ENCODE results near the gene ITPR2. TPM values are rescaled to one million over a fixed set of nuclear protein-coding genes. Genes with fewer than 3 reads are reported as not detected.

ITPR2 gene
- total RNA-seq, 1 donor from 2014 or later = 48.1 TPM

DNA sequence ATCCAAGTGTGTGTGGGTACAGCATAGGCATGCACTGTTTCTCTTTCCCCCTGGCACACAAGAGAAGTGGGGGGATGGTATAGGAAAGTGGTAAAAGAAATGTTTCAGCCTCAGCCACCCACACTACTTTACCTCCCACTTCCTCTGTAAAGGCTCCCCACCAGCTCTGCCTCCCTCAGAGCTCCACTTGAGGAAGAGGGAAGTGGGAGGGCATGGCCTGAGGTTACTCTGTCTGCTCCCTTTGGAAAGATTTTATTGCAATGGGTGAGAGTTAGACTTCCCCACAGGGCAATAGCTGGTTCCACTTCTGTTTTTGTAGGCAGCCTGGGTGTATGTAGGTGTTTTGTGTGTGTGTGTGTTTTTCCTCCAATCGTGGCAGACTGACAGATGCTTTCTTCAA lies 492.3 kb downstream of the ITPR2 start:
- intact Hi-C loops (cut with DNase I) = no loop called here
- Histone ChIP-seq H3K4me1 (no peaks in the 10 kb centered on the region), H3K27ac (no peak overlapping the region), H3K4me3 (no peak overlapping the region), H3K36me3 (peaks cover 0 to 6% of the 10 kb centered on the region in 2 donors), H3K27me3 (no peaks in the 10 kb centered on the region), H3K9me3 (no peaks in the 10 kb centered on the region)
- TF ChIP-seq POLR2AphosphoS5 (IDR thresholded peaks at IDR 0.05; ENCODE audit: insufficient read depth in 1 of 2, low read depth in 1 of 2) (no peak), POLR2A (IDR thresholded peaks at IDR 0.05) (no peak)
- TF ChIP-seq, protein P1, sequence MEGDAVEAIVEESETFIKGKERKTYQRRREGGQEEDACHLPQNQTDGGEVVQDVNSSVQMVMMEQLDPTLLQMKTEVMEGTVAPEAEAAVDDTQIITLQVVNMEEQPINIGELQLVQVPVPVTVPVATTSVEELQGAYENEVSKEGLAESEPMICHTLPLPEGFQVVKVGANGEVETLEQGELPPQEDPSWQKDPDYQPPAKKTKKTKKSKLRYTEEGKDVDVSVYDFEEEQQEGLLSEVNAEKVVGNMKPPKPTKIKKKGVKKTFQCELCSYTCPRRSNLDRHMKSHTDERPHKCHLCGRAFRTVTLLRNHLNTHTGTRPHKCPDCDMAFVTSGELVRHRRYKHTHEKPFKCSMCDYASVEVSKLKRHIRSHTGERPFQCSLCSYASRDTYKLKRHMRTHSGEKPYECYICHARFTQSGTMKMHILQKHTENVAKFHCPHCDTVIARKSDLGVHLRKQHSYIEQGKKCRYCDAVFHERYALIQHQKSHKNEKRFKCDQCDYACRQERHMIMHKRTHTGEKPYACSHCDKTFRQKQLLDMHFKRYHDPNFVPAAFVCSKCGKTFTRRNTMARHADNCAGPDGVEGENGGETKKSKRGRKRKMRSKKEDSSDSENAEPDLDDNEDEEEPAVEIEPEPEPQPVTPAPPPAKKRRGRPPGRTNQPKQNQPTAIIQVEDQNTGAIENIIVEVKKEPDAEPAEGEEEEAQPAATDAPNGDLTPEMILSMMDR (IDR thresholded peaks at IDR 0.05) = no peak
- DNase-seq (ENCODE audit: extremely low spot score in 2 of 2) = no peak

DNA sequence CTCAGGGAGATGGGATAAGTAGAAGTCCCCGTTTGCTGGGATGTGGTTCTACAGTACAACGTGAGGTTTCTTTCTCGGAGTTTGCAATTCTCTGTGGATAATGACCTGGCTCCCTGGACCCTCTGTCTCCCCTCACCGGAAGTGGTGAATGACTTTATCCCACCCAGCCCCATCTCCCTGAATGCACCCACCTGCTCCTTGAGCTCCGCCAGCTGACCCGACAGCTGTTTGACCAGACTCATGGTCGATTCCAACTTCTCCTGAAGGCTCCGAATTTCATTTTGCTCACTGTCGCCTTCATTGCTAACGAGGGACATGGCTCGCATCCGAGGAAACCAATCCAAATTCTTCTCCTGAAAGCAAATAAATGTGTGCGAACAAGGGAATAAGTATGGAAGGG lies 493.0 kb downstream of the ITPR2 start:
- DNase-seq (ENCODE audit: extremely low spot score in 2 of 2) = no peak
- TF ChIP-seq, protein P1 (IDR thresholded peaks at IDR 0.05) = no peak
- no peak for TF ChIP-seq POLR2A (IDR thresholded peaks at IDR 0.05)
- TF ChIP-seq POLR2AphosphoS5 (IDR thresholded peaks at IDR 0.05; ENCODE audit: insufficient read depth in 1 of 2, low read depth in 1 of 2) = no peak
- Histone ChIP-seq H3K9me3 (no peaks in the 10 kb centered on the region), H3K27me3 (no peaks in the 10 kb centered on the region), H3K36me3 (peaks cover 0 to 6% of the 10 kb centered on the region in 2 donors), H3K27ac (no peak overlapping the region), H3K4me1 (no peaks in the 10 kb centered on the region), H3K4me3 (no peak overlapping the region)
- intact Hi-C loops (cut with DNase I) = no loop called here

DNA sequence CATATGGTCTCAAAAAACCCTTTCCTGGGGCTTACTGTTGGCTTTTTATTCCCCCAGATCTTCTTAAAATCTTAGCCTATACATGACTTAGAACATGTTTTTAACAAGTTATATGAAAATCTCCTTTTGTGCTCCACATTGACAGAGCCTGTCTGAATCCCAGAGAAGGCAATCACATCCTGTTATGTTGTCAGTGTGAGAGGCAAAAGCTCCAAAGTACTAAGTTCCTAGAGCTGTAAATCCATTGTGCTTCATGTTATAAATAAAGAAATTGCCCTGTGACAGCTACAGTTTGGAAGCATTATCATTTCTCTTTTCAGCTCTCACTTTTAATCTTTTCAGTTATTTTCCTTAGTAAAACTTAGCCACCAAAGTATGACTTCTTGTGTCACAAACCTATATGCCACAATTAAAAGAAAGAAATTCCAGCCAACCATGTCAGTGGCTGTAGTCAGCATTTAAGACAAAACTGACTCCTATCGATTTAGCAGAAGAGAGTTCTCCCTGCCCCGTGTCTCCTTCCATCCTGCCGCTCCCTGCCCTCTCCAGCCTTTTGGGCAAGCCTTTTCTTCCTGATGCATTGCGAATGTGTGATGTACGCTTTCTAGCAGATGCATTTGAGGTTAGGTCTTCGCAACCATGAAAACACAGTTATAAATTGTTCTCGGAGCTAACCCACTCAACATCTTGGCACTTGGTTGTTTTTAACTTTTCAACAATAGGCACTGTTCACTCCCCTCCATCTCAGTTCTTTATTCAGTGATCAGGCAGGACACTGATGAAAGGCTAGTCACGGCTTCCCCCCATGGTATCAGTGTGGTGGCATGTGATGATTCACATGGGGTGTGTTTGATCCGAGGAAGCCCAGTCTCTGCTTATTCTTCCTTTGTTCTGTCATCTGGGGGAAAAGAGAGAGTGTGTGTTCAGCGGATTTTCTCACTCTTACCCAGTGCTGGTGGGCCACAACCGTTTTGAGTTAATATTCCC lies 494.1 kb downstream of the ITPR2 start:
- Histone ChIP-seq H3K27ac (no peak overlapping the region), H3K36me3 (peaks cover 0 to 6% of the 10 kb centered on the region in 2 donors), H3K9me3 (no peaks in the 10 kb centered on the region), H3K27me3 (no peaks in the 10 kb centered on the region), H3K4me3 (no peak overlapping the region), H3K4me1 (no peaks in the 10 kb centered on the region)
- intact Hi-C loops (cut with DNase I) = no loop called here
- DNase-seq (ENCODE audit: extremely low spot score in 2 of 2) = no peak
- TF ChIP-seq, protein P1 (IDR thresholded peaks at IDR 0.05) = no peak
- TF ChIP-seq POLR2A (IDR thresholded peaks at IDR 0.05) = no peak
- no peak for TF ChIP-seq POLR2AphosphoS5 (IDR thresholded peaks at IDR 0.05; ENCODE audit: insufficient read depth in 1 of 2, low read depth in 1 of 2)

DNA sequence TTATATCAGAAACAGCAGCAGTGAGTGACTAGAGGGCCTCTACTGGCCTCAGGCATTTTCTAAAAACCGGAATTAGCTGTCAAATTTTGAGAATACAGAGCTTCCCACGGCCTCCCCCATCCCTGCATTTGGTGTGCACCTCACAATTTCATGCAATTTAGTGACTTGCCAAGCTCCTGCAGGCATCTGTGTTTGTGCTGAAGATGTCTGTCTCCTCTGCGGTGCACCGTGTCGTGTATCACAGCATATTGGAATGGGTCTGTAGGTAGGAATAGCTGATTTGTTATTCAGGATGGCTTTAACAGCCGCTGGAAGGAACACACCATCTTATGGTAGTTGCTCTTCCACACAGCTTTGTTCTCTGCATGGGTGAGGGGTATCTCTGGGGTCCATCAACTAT lies 497.3 kb downstream of the ITPR2 start:
- no peak for DNase-seq (ENCODE audit: extremely low spot score in 2 of 2)
- Histone ChIP-seq H3K27ac (no peak overlapping the region), H3K36me3 (peaks cover 0 to 6% of the 10 kb centered on the region in 2 donors), H3K4me3 (no peak overlapping the region), H3K4me1 (no peaks in the 10 kb centered on the region), H3K27me3 (no peaks in the 10 kb centered on the region), H3K9me3 (no peaks in the 10 kb centered on the region)
- intact Hi-C loops (cut with DNase I) = no loop called here
- TF ChIP-seq POLR2AphosphoS5 (IDR thresholded peaks at IDR 0.05; ENCODE audit: insufficient read depth in 1 of 2, low read depth in 1 of 2) = no peak
- TF ChIP-seq POLR2A (IDR thresholded peaks at IDR 0.05) = no peak
- TF ChIP-seq, protein P1 (IDR thresholded peaks at IDR 0.05) = no peak

DNA sequence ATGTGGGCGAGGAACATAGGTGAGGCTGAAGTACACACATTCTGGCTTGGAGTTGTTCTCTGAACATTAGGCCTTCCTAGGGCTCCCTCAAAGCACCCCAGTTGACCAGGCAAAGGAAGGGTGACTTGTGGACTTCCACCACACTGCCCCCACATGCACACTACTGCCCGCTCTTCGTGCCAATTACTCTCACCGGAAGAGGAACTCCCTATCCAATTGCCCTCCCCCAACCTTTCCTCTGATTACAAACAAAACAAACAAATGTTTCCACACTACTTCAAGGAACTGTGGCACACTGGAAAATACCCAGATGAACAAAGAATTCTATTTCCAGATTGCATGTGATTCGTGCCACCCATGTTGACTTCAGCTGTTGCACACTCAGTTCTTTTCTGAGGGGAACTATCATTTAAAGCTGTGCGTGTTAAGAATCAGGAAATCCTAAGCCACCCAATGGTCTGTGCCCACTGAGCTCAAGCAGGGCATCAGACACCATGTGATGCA lies 498.3 kb downstream of the ITPR2 start:
- no peak for DNase-seq (ENCODE audit: extremely low spot score in 2 of 2)
- H3K4me1 ChIP-seq = no peaks in the 10 kb centered on the region
- peaks cover 0 to 6% of the 10 kb centered on the region in 2 donors for H3K36me3 ChIP-seq
- no peaks in the 10 kb centered on the region for H3K9me3 ChIP-seq
- no peak overlapping the region for H3K27ac ChIP-seq
- intact Hi-C loops (cut with DNase I) = no loop called here
- TF ChIP-seq, protein P1 (IDR thresholded peaks at IDR 0.05) = no peak
- no peak for TF ChIP-seq POLR2A (IDR thresholded peaks at IDR 0.05)
- TF ChIP-seq POLR2AphosphoS5 (IDR thresholded peaks at IDR 0.05; ENCODE audit: insufficient read depth in 1 of 2, low read depth in 1 of 2) = no peak
- H3K4me3 ChIP-seq = no peak overlapping the region
- no peaks in the 10 kb centered on the region for H3K27me3 ChIP-seq
